IMR-90 (cell line): ENCODE measurements around the gene RUSF1.

Experiments used
- CHD1 ChIP-seq: IDR thresholded peaks from 2 replicates; pipeline ENCODE4 v1.6.1; 2012; ENCODE audit warnings: low read depth, low read length, improper control_type of control experiment
- USF2 ChIP-seq: fragments of 150-350 bp; IDR thresholded peaks from 2 replicates; pipeline ENCODE4 v1.6.1; 2017; ENCODE audit warnings: mild to moderate bottlenecking, antibody characterized with exemption, low read length, low read depth

- TF ChIP-seq CHD1 (no peak), USF2 (no peak)
Observed at GRCh38 chr16:31527734-31528274, 19.6 kb upstream of the RUSF1 start, which contains the start of gene AHSP.
